NOMO-1 treated with dmso at 0.1 percent for 144 hours (cell line): Measurements from ENCODE around the gene TMEM86A.

Experiments used
- DNase-seq: peaks from one replicate; lab custom pipeline; 2025; ENCODE audit not compliant: unreplicated experiment; lab: John Stamatoyannopoulos, UW

The TMEM86A gene

GRCh38 chr11:18754308-18754707, 55.7 kb downstream of the TMEM86A start:
- DNase-seq: no peak
